GM18505 (cell line): ENCODE results near the gene SRSF11.

Source experiments
- ATAC-seq: cut with Tn5 transposase; IDR thresholded peaks from one replicate; pipeline ENCODE4 v1.9.1; 2021; ENCODE audit not compliant: unreplicated experiment
- POLR2A ChIP-seq: IDR thresholded peaks from 4 replicates; pipeline ENCODE4 v1.6.1; 2011; ENCODE audit warnings: borderline replicate concordance; ENCODE audit not compliant: insufficient read depth, insufficient read length; ENCODE audit errors: extremely low read depth

The SRSF11 gene

GRCh38 chr1:70207492-70207891 is 13.7 kb upstream of the SRSF11 start:
- ATAC-seq = no peak
- no peak for TF ChIP-seq POLR2A

DNA sequence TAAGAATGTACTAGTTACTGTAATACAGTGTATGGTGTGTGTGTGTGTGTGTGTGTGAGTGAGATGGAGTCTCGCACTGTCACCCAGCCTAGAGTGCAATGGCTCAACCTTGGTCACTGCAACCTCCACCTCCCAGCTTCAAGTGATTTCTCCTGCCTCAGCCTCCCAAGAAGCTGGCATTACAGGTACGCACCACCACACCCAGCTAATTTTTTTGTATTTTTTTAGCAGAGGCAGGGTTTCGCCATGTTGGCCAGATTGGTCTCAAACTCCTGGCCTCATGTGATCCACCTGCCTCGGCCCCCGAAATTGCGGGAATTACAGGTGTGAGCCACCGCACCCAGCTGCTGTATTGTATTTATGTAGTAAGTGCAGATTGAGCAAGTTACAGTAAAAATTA is 12.9 kb upstream of the SRSF11 start:
- TF ChIP-seq POLR2A = no peak
- no peak for ATAC-seq

DNA sequence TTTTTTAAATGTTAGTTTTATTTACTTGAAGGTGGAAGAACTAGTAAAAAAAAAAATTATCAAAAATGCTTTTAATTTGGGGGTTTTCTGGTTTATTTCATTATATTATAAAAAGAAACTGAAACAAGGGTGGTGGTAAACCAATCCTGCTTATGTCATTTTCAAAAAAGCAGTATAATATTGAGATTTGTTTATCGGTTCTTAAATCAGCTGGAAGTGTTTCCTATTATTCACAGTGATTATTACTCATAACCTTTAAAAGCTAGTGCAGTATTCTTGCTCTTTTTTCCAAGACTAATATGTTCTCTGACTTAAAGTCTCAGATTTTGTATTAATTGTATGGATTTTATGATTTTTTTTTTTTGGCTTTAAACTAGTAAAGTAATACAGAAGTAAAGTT is 10.4 kb upstream of the SRSF11 start:
- TF ChIP-seq POLR2A = no peak
- no peak for ATAC-seq

DNA sequence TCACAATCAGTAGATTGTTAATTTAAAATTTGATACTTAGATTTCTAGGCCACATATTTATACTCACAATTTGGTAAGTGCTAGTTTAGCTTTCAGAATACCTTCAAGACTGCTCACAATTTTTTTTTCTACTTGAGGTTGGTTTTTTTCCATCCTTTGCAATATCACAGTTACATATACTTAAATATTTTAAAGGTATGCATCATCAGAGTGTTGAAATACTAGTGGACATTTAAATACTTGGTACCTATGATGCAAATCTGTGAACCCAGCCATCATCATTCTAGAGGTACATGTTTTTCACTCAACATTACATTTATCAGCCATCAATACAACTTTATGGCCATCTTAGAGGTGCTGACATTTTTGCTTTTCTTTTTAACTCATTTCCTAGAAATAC is 9.6 kb upstream of the SRSF11 start:
- TF ChIP-seq POLR2A = no peak
- no peak for ATAC-seq

- ATAC-seq = no peak
Observed at GRCh38 chr1:70220015-70220414, 1.2 kb upstream of the SRSF11 start.

DNA sequence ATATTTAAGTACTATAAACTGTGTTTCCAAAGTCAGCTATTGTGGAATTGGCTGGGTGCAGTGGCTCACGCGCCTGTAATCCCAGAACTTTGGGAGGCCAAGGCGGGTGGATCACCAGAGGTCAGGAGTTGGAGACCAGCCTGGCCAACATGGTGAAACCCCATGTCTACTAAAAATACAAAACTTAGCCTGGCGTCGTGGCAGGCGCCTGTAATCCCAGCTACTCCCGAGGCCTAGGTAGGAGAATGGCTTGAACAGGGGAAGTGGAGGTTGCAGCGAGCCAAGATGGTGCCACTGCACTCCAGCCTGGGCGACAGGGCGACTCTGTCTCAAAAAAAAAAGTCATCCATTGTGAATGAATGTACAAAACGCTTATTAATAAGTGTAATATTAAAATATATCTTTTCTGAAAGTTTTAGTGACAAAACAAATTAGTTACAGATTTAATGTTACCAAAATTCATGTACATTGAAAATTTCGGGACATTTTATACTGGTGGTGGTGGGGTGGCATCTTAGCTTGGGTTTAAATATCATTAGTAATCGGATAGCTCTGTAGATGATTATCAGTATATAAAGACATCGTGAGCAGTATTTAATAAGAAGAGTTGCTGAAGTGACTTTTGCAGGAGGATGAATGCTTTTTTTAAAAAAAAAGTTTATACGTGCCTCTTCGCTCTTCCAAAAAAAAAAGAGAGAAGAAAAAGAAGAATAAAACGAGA is 503 bp upstream of the SRSF11 start:
- peak; percentile 1 for ATAC-seq
- TF ChIP-seq POLR2A = no peak

More at GRCh38 chr1:70220015-70220414, 1.2 kb upstream of the SRSF11 start:
- no peak for TF ChIP-seq POLR2A

GRCh38 chr1:70222716-70223235 is 1.6 kb downstream of the SRSF11 start:
- ATAC-seq = no peak
- TF ChIP-seq POLR2A = no peak

GRCh38 chr1:70224954-70225353 is 3.8 kb downstream of the SRSF11 start:
- no peak for ATAC-seq
- TF ChIP-seq POLR2A = no peak

DNA sequence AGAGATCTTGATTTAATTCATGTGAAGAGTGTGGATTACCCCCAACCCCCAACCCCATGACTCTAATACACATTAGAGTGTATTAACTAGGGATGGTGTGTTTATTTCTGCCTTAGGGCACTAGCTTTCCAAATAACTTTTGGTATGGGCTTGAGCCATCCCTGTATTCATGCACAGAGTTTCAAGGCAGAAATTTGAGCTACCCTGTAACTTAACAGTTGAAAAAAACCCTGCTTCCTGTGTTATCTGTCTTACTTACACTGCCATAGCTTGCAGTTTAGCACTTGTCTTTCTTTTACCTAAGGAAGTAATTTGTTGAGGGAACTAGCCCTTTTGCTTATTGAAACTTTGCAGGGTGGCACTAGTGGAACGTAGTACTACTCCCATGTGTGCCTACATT is 6.3 kb downstream of the SRSF11 start:
- no peak for TF ChIP-seq POLR2A
- no peak for ATAC-seq

DNA sequence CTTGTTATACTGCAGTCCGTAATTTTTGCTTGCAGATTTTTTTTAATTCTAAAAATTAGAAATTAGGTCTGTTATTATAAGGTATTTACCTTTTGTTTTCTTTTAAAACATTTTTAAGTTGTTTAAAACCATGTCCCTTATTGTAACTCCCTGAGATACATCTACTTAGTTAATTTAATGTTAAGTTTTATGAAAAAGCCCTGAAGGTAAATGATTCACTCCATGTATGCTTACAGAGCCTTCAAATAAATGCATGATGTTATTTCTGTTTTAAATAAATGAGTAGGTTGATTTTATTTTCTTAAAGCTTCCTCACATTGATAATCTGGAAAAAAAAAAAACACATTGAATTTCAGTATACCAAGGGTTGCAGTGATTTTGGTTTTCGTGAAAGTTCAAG is 7.5 kb downstream of the SRSF11 start:
- no peak for ATAC-seq
- TF ChIP-seq POLR2A = no peak

DNA sequence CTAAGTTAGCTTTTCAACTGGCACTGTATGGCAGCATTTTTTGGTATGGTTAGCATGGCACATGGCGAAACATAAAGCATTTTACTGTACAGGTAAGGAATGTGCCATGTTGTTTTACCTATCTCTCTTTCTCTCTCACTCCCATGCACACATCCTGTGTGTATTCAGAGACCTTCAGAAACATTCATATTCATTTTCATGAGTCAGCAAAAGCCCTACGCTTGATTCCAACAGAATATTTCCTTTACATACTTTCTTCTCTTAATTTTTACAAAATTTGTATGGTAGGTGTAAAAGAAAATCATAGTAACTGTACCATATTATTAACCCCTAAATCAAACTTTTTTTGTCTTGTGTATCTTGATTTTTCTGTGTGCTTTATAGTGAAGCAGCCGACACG is 10.3 kb downstream of the SRSF11 start:
- no peak for ATAC-seq
- no peak for TF ChIP-seq POLR2A

DNA sequence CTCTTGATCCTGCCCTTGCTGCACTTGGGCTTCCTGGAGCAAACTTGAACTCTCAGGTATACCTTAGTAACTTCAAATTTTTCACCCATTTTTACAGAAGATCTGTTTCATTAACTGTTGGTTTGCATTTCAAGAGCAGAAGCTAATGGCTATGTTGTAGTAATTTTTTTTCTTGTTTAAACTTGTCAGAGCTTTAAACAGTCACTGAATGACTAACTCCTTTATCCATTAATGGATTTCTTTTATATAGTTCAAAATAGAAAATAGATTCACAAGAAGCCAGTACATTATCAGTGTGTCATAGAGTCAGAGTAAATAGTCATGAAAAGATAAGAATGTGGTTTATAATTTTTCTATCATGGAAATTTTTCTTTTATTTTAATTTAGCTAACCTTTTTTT is 13.6 kb downstream of the SRSF11 start:
- no peak for TF ChIP-seq POLR2A
- no peak for ATAC-seq

DNA sequence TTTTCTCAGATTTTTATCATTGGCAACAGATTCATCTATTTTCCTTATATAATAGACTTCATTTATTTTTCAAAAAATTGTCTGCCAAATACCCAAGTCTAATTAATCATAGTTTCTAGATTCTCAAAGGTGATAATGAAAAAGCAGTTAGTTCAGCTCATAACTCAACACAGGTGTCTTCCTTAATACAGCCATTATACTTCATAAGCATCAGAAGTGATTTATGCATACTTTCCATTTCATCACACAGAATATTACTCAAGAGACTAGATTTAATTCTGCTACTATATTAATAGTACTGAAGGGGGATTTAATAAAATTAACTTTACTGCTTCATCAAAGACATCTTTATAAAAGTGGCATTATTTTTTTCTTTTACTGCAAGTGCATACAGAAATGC is 18.8 kb downstream of the SRSF11 start:
- no peak for TF ChIP-seq POLR2A

DNA sequence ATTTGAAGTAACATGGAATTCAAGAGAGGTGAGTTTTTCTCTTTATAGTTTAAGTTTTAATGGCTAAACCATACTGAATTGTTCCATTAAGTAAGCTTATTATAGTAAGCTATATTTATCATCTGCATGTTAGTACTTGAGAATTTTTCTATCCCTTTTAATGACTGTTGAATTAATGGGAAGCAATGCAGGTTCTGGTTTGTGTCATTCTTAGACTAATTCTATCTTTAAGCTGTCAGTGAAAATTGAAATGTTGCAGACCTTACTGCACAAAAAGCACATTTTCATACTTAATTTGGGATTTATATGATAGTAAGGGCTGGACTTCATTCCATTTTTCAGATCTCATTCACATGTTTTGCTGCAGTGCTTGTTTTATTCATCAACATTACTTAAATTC is 25.9 kb downstream of the SRSF11 start:
- TF ChIP-seq POLR2A = no peak
- no peak for ATAC-seq

More for the DNA sequence above, 18.8 kb downstream of the SRSF11 start:
- no peak for ATAC-seq
